Erythroblast (primary cell): ENCODE measurements around the gene KIF17.

Experiments used
- GATA1 ChIP-seq: IDR thresholded peaks from 2 replicates; pipeline ENCODE4 v1.6.1; 2011; ENCODE audit warnings: low read depth, mild to moderate bottlenecking, control low read depth, low read length, moderate library complexity
- POLR2A ChIP-seq: IDR thresholded peaks from 2 replicates; pipeline ENCODE4 v1.6.1; 2011; ENCODE audit warnings: mild to moderate bottlenecking, low read length

- TF ChIP-seq POLR2A (no peak), GATA1 (no peak)
Observed at GRCh38 chr1:20719261-20719660, 1.5 kb upstream of the KIF17 start.
